Psoas muscle (tissue), 8 donors: ENCODE measurements around the gene AK4. TPM values are rescaled to one million over a fixed set of nuclear protein-coding genes. Genes with fewer than 3 reads are reported as not detected.
"Not testable (repeated sequence)": the region's sequence is repeated elsewhere in the genome, so short reads cannot be mapped to it uniquely, and the experiment has no call there.

Source experiments
- ATAC-seq, 4 donors: fragments of 200-7000 bp; cut with Tn5 transposase; one replicate each; pipeline ENCODE4 v1.9.1; 2020; ENCODE audit warnings: moderate library complexity in 3 of 4, mild to moderate bottlenecking in 2 of 4
- DNase-seq, 2 donors: peaks; one replicate each; pipeline ENCODE4 v3.0.0-alpha.2; 2020
- H3K27ac ChIP-seq: fragments of 200-600 bp; one replicate; pipeline ENCODE4 v1.8.0; 2022
- H3K27me3 ChIP-seq, 3 donors: fragments of 200-600 bp in 1 of 3; one replicate each; pipeline versions ENCODE4 v1.6.1 to v1.8.0; 2013 to 2022; ENCODE audit warnings: low read length in 2 of 3, mild to moderate bottlenecking in 2 of 3, moderate library complexity in 1 of 3; ENCODE audit not compliant: insufficient read depth in 3 of 3
- H3K36me3 ChIP-seq, 2 donors: fragments of 200-600 bp in 1 of 2; one replicate each; pipeline versions ENCODE4 v1.6.1 to v1.8.0; 2013 to 2022; ENCODE audit warnings: low read depth in 1 of 2, mild to moderate bottlenecking in 1 of 2, moderate library complexity in 1 of 2; ENCODE audit not compliant: insufficient read depth in 1 of 2
- H3K4me1 ChIP-seq: fragments of 200-600 bp; one replicate; pipeline ENCODE4 v1.8.0; 2022
- H3K4me3 ChIP-seq: fragments of 200-600 bp; one replicate; pipeline ENCODE4 v1.8.0; 2022; ENCODE audit warnings: mild to moderate bottlenecking
- H3K9me3 ChIP-seq: fragments of 200-600 bp; one replicate; pipeline ENCODE4 v1.8.0; 2022
- CTCF ChIP-seq: fragments of 200-600 bp; IDR thresholded peaks from one replicate; pipeline ENCODE4 v1.8.0; 2022; ENCODE audit warnings: antibody characterized with exemption
- WGBS, 3 donors: extraction: QIAGEN DNeasy Blood & Tissue Kit; methylation state at CpG; one replicate each; pipeline versions ENCODE4 v1.1.6 to v1.1.7; 2013; 5-methylcytosine and 5-hydroxymethylcytosine counted together
- intact Hi-C, 2 donors: fragments of 100-400 bp; cut with DNase I; formaldehyde crosslinking; loops; one replicate each; pipeline versions ENCODE4 v1.11.0 to v1.14.2; 2022
- polyA plus RNA-seq, 3 donors: library from polyadenylated mRNA; stranded (reverse); fragments of 200-250 nt; gene quantifications; one replicate each; pipeline ENCODE4 v1.2.3, GENCODE V29; 2013
- total RNA-seq, 4 donors: library from RNA; stranded (reverse); fragmentation: NEBNext Ultra II Directional in 2 of 4; extraction: Animal tissue kit (Norgen Biotek cat#: 25700) in 2 of 4; gene quantifications; one replicate each; pipeline versions ENCODE4 v1.2.1 to v1.2.4, GENCODE V29; 2021 to 2023
- donor health status: healthy with polysubstance abuse.
- donor health status: DM: no; HTN: no; CAD: no; lungs with moderate emphysema.
- donor health status: Bipolar disorder and iron deficiency.
- donor health status: healthy.
- donor health status: DM: yes; HTN: yes; CAD: no.
- donor health status: DM: no; HTN: no; CAD: no.
- donor health status: DM: no; HTN: no; CAD: no.
- donor health status: DM: yes; HTN: yes; CAD: no.

Gene AK4
- total and polyA plus RNA-seq, 7 donors: 0.37 to 29.0 (median 1.4) TPM

- Histone ChIP-seq H3K36me3 (no peaks in the 10 kb centered on the region), H3K27me3 (no peaks in the 10 kb centered on the region), H3K4me3 (no peak overlapping the region), H3K9me3 (no peaks in the 10 kb centered on the region), H3K27ac (no peak overlapping the region), H3K4me1 (no peaks in the 10 kb centered on the region)
- no peak for DNase-seq
- ATAC-seq: no peak
- no peak for TF ChIP-seq CTCF
- WGBS, 3 donors: 70 to 86% (median 78%) methylated on average over 4 of the region's 4 CpGs
- intact Hi-C loops: no loop called here
Observed at GRCh38 chr1:65119951-65120350, 28.1 kb upstream of the AK4 start.

GRCh38 chr1:65129104-65129503 lies 18.9 kb upstream of the AK4 start:
- H3K27ac ChIP-seq, H3K4me3 ChIP-seq, H3K9me3 ChIP-seq, ATAC-seq, H3K36me3 ChIP-seq, DNase-seq, H3K27me3 ChIP-seq, intact Hi-C loops, H3K4me1 ChIP-seq: not testable (repeated sequence)
- 91 to 96% (median 94%) methylated on average over 4 of the region's 4 CpGs for WGBS, 3 donors

- DNase-seq (no peak), ATAC-seq (no peak)
- Histone ChIP-seq H3K27ac (no peak overlapping the region), H3K36me3 (no peaks in the 10 kb centered on the region), H3K4me1 (no peaks in the 10 kb centered on the region), H3K9me3 (no peaks in the 10 kb centered on the region), H3K27me3 (peaks cover 0 to 5% (median 0%) of the 10 kb centered on the region in 3 donors), H3K4me3 (no peak overlapping the region)
- intact Hi-C loops: no loop called here
- no peak for TF ChIP-seq CTCF
- WGBS, 3 donors: 92 to 100% (median 98%) methylated on average over 1 of the region's 1 CpG
Observed at GRCh38 chr1:65138524-65138923, 9.5 kb upstream of the AK4 start.

- not testable (repeated sequence) for H3K4me1 ChIP-seq, ATAC-seq, H3K36me3 ChIP-seq, H3K27ac ChIP-seq, DNase-seq, H3K27me3 ChIP-seq, H3K9me3 ChIP-seq, H3K4me3 ChIP-seq
- intact Hi-C loops: loop anchor here in 1 of 2 donors (10.0 kb wide), 1 partner anchor 65 kb away; no protein-coding TSS in a partner anchor
- 17 to 51% (median 45%) methylated on average over 2 to 3 of the region's 3 CpGs for WGBS, 3 donors
Observed at GRCh38 chr1:65139793-65140192, 8.2 kb upstream of the AK4 start.

- H3K4me1 ChIP-seq: no peaks in the 10 kb centered on the region
- ATAC-seq (no peak), DNase-seq (no peak)
- H3K27me3 ChIP-seq: peaks cover 0 to 8% (median 3%) of the 10 kb centered on the region in 3 donors
- intact Hi-C loops: loop anchor here in 1 of 2 donors (10.0 kb wide), 1 partner anchor 63 kb away; no protein-coding TSS in a partner anchor
- H3K36me3 ChIP-seq: no peaks in the 10 kb centered on the region
- 18 to 34% (median 25%) methylated on average over 4 of the region's 4 CpGs for WGBS, 3 donors
- no peaks in the 10 kb centered on the region for H3K9me3 ChIP-seq
- H3K27ac ChIP-seq: no peak overlapping the region
- no peak for TF ChIP-seq CTCF
- no peak overlapping the region for H3K4me3 ChIP-seq
Observed at GRCh38 chr1:65141394-65141793, 6.6 kb upstream of the AK4 start.

- Histone ChIP-seq H3K27me3 (peaks cover 0 to 12% (median 3%) of the 10 kb centered on the region in 3 donors), H3K36me3 (no peaks in the 10 kb centered on the region), H3K4me1 (peaks cover 1% of the 10 kb centered on the region), H3K9me3 (no peaks in the 10 kb centered on the region), H3K27ac (no peak overlapping the region), H3K4me3 (no peak overlapping the region)
- no peak for TF ChIP-seq CTCF
- ATAC-seq (no peak), DNase-seq (no peak)
- intact Hi-C loops: loop anchor here in 1 of 2 donors (10.0 kb wide), 1 partner anchor 63 kb away; no protein-coding TSS in a partner anchor
Observed at GRCh38 chr1:65141918-65142317, 6.1 kb upstream of the AK4 start.

- not testable (repeated sequence) for H3K36me3 ChIP-seq, H3K4me3 ChIP-seq, H3K9me3 ChIP-seq, DNase-seq, H3K27ac ChIP-seq, ATAC-seq, H3K4me1 ChIP-seq
- WGBS, 3 donors: 90 to 94% (median 92%) methylated on average over 6 of the region's 6 CpGs
- peaks cover 0 to 18% (median 3%) of the 10 kb centered on the region in 3 donors for H3K27me3 ChIP-seq
- intact Hi-C loops: loop anchor here in 1 of 2 donors (10.0 kb wide), 1 partner anchor 62 kb away; no protein-coding TSS in a partner anchor
Observed at GRCh38 chr1:65143112-65143658, 4.8 kb upstream of the AK4 start.
